CD4-positive, alpha-beta T cell (primary cell): ENCODE data around the gene ASTN2. TPM values are rescaled to one million over a fixed set of nuclear protein-coding genes. Genes with fewer than 3 reads are reported as not detected.
A peak's percentile ranks its signal among the peaks of the same experiment; 100 is the strongest.

ENCODE experiments used
- ATAC-seq: fragments of 200-7000 bp; cut with Tn5 transposase; one replicate; pipeline ENCODE4 v1.10.0; 2022; ENCODE audit warnings: mild to moderate bottlenecking; ENCODE audit not compliant: poor library complexity
- CTCF ChIA-PET: fragments of 350-600 bp; sonication (Branson Sonifier 250); formaldehyde crosslinking; loops from one replicate; lab custom pipeline; 2021; ENCODE audit warnings: antibody characterized with exemption, inconsistent platforms; lab: Charles Lee
- POLR2A ChIA-PET: fragments of 350-600 bp; sonication (Branson Sonifier 250); formaldehyde crosslinking; loops from one replicate; lab custom pipeline; 2021; ENCODE audit warnings: antibody characterized with exemption, inconsistent platforms; lab: Charles Lee
- DNase-seq, 14 experiments: peaks; one replicate each; pipeline ENCODE4 v3.0.0-alpha.2; 2013 to 2020; ENCODE audit warnings: mixed read lengths in 2 of 14
- H3K27ac ChIP-seq, 2 donors: one replicate each; pipeline versions ENCODE4 v1.5.1 to v1.7.0; 2013; ENCODE audit warnings: low read length in 2 of 2, low read depth in 1 of 2, mild to moderate bottlenecking in 1 of 2
- H3K27me3 ChIP-seq, 2 experiments: 1 replicate in 1 of 2; 2 replicates in 1 of 2; pipeline versions ENCODE4 v1.6.1 to v1.7.0; 2013; ENCODE audit warnings: low read length in 2 of 2, control low read depth in 1 of 2, mild to moderate bottlenecking in 1 of 2, moderate library complexity in 1 of 2; ENCODE audit not compliant: insufficient read depth in 2 of 2, control insufficient read depth in 1 of 2
- H3K36me3 ChIP-seq: one replicate; pipeline ENCODE4 v1.6.1; 2013; ENCODE audit warnings: low read length, control low read depth; ENCODE audit not compliant: insufficient read depth
- H3K4me1 ChIP-seq: one replicate; pipeline ENCODE4 v1.6.1; 2013; ENCODE audit warnings: low read length, control low read depth; ENCODE audit not compliant: insufficient read depth
- H3K4me3 ChIP-seq: one replicate; pipeline ENCODE4 v1.5.1; 2013; ENCODE audit warnings: mild to moderate bottlenecking, low read length, moderate library complexity
- H3K9me3 ChIP-seq, 2 experiments: 1 replicate in 1 of 2; 2 replicates in 1 of 2; pipeline versions ENCODE4 v1.6.1 to v1.7.0; 2013; ENCODE audit warnings: low read length in 2 of 2, mild to moderate bottlenecking in 2 of 2, control low read depth in 1 of 2, moderate library complexity in 1 of 2; ENCODE audit not compliant: control insufficient read depth in 1 of 2, insufficient read depth in 1 of 2
- H3K27ac Mint-ChIP-seq: one replicate; pipeline ENCODE4 v1.8.0; 2020; ENCODE audit warnings: mixed read lengths
- H3K27me3 Mint-ChIP-seq: one replicate; pipeline ENCODE4 v1.8.0; 2021; ENCODE audit warnings: mixed read lengths
- H3K36me3 Mint-ChIP-seq: one replicate; pipeline ENCODE4 v1.8.0; 2021; ENCODE audit warnings: low read depth, mixed read lengths
- H3K4me1 Mint-ChIP-seq: one replicate; pipeline ENCODE4 v1.8.0; 2021; ENCODE audit warnings: low read depth, mixed read lengths
- H3K4me3 Mint-ChIP-seq: one replicate; pipeline ENCODE4 v1.8.0; 2020; ENCODE audit warnings: mild to moderate bottlenecking, mixed read lengths
- H3K9me3 Mint-ChIP-seq: one replicate; pipeline ENCODE4 v1.8.0; 2020; ENCODE audit warnings: mixed read lengths
- CTCF ChIP-seq: fragments of 200-600 bp; IDR thresholded peaks from one replicate; pipeline ENCODE4 v1.8.0; 2022; ENCODE audit warnings: antibody characterized with exemption, mild to moderate bottlenecking
- intact Hi-C, 2 experiments: fragments of 100-400 bp; cut with DNase I in 1 of 2; cut with micrococcal nuclease in 1 of 2; formaldehyde crosslinking; loops; one replicate each; pipeline versions ENCODE4 v1.15.1 to v1.9.0; 2023 to 2025; cut with DNase I, micrococcal nuclease
- total RNA-seq, 174 experiments: library from RNA in 2 of 174; stranded (reverse) in 2 of 174; gene quantifications; one replicate each; pipeline ENCODE4 v1.2.3 and lab custom pipeline; 2021 to 2026

ASTN2 gene
- total RNA-seq, 2 experiments from 2014 or later = 2.3 to 2.4 TPM

DNA sequence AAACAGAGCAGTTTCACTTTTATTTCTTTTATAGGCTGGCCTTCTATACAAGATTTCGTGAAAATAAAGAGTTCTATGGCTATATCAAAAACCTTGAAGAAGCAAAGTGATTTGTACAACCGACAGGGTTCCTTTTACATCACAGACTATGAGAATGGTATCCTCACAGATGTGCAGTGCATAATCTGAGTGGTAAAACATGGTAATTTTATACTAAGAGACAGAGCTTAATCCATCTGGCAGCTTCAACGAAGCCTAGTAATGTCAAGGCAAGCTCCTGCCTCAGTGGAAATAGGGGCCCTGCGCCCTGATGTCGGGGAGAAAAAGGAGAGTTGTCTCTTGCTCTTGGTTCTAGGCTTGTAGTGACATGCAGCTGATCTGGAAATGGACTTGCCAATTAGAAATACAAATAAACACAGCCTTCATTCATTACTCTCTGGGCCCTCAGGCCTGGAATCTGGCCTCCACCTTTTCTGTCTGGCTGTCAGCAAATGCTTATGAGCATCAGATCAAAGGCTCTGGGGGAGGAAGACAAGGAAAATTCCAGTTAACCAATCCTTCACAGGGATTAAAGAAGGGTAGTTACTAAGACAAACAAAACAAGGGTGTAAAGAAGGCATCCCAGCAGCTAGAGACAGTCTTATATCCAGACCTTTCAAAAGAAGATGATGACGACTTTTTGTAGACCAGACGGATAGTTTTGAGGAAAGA is 761.4 kb downstream of the ASTN2 start:
- Mint-ChIP-seq H3K4me3 (no peak overlapping the region), H3K4me1 (no peaks in the 10 kb centered on the region), H3K27me3 (no peaks in the 10 kb centered on the region), H3K36me3 (peaks cover 17% of the 10 kb centered on the region), H3K27ac (no peak overlapping the region), H3K9me3 (no peaks in the 10 kb centered on the region)
- CTCF ChIA-PET = no interaction called here
- POLR2A ChIA-PET = no interaction called here
- no peak for TF ChIP-seq CTCF
- no peaks in the 10 kb centered on the region for H3K36me3 ChIP-seq
- ATAC-seq = no peak
- intact Hi-C loops = no loop called here
- no peak for DNase-seq
- H3K4me1 ChIP-seq = no peaks in the 10 kb centered on the region
- H3K4me3 ChIP-seq = no peak overlapping the region
- no peaks in the 10 kb centered on the region for H3K9me3 ChIP-seq
- H3K27ac ChIP-seq = no peak overlapping the region
- no peaks in the 10 kb centered on the region for H3K27me3 ChIP-seq

DNA sequence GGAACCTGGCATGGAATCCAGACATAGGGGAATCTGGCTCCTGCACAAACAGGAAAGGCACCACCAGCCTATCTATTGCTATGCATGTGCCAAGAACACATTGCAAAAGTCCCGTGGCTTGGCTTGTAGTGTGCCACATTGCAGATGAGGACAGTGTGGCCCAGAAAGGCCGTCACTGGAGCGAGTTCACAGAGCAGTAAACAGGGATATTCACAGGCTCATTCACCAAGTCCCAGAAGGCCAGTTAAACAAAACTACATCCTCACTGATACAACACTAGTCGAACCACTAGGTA is 767.4 kb downstream of the ASTN2 start:
- no peaks in the 10 kb centered on the region for H3K27me3 ChIP-seq
- Mint-ChIP-seq H3K4me3 (no peak overlapping the region), H3K27ac (no peak overlapping the region), H3K4me1 (no peaks in the 10 kb centered on the region), H3K27me3 (no peaks in the 10 kb centered on the region), H3K9me3 (no peaks in the 10 kb centered on the region), H3K36me3 (peaks cover 22% of the 10 kb centered on the region)
- H3K27ac ChIP-seq = no peak overlapping the region
- ATAC-seq (no peak), DNase-seq (no peak)
- H3K36me3 ChIP-seq = no peaks in the 10 kb centered on the region
- intact Hi-C loops = no loop called here
- H3K9me3 ChIP-seq = no peaks in the 10 kb centered on the region
- no peak for TF ChIP-seq CTCF
- POLR2A ChIA-PET = no interaction called here
- no peak overlapping the region for H3K4me3 ChIP-seq
- CTCF ChIA-PET = no interaction called here
- H3K4me1 ChIP-seq = no peaks in the 10 kb centered on the region

DNA sequence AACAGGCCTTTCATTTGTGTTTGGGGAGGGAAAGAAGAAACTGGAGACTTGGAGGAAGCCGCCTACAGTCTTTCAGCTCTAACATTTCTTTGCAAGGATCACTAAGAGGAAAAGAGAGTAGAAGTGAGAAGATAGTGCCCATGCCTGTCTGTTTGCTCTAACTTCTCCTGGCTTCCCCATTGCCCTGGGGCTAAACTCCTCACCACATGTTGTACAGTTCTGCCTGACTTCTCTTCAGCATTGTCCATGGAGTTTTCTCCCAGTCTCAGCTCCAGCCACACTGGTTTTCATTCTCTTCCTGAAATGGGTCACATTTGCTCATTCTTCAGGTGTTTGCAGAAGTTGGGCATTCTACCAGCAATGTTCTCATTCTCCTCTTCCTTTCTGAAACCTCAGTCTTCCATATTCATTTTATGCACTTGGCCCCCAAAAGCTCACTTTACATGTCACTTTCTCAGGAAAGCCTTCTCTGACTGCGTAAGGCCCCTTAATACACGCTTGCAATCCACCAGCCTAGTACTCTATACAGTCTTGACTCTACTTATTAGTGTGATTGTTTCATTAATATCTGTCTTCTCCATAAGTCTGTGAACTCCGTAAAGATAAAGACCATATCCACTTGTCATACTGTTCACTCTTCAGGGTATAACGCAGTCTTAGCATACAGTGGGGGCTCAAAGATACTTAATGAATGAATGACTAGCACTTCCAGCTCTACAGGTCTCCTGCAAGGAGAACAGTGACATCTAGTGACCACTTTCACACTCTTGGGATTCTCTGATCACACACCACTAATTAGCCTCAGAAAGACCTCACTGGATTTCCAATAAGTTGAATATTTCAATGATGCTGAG is 768.0 kb downstream of the ASTN2 start:
- H3K9me3 Mint-ChIP-seq = no peaks in the 10 kb centered on the region
- intact Hi-C loops = no loop called here
- H3K27ac Mint-ChIP-seq = no peak overlapping the region

More for the DNA sequence above, 768.0 kb downstream of the ASTN2 start:
- DNase-seq = peak in 1 of 14 experiments; percentile 3
- H3K4me3 Mint-ChIP-seq = no peak overlapping the region
- Histone ChIP-seq H3K36me3 (no peaks in the 10 kb centered on the region), H3K9me3 (no peaks in the 10 kb centered on the region), H3K27me3 (no peaks in the 10 kb centered on the region), H3K27ac (no peak overlapping the region), H3K4me1 (no peaks in the 10 kb centered on the region), H3K4me3 (no peak overlapping the region)
- no peaks in the 10 kb centered on the region for H3K4me1 Mint-ChIP-seq
- H3K36me3 Mint-ChIP-seq = peaks cover 22% of the 10 kb centered on the region
- no peak for TF ChIP-seq CTCF
- H3K27me3 Mint-ChIP-seq = no peaks in the 10 kb centered on the region
- POLR2A ChIA-PET = no interaction called here
- CTCF ChIA-PET = no interaction called here
- no peak for ATAC-seq
